Activated T-cell treated with anti-CD3 and anti-CD28 coated beads for 4 hours (primary cell): ENCODE measurements around the gene CPD.
A peak's percentile ranks its signal among the peaks of the same experiment; 100 is the strongest.
"Not testable (repeated sequence)": the region's sequence is repeated elsewhere in the genome, so short reads cannot be mapped to it uniquely, and the experiment has no call there.

Experiments used
- DNase-seq: peaks from one replicate; pipeline ENCODE4 v3.0.0-alpha.2; 2020

CPD gene

DNA sequence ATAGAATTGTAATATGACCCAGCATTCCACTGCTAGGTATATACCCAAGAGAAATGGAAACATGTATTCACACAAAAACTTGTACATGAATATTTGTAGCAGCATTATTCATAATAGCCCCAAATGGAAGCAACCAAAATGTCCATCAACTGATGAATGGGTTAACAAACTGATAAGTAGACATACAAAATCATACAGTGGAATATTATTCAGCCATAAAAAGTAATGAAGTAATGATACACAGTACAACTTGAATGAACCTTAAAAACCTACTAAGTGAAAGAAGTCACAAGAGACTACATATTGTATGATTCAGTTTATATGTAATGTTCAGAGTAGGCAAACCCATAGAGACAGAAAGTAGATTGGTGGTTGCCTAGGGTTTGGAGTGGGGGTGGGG is 58.0 kb downstream of the CPD start:
- no peak for DNase-seq

- DNase-seq, result no peak
These were observed 65.0 kb downstream of the CPD start for GRCh38 chr17:30443721-30444120.

- not testable (repeated sequence) for DNase-seq
These were observed 67.9 kb downstream of the CPD start for GRCh38 chr17:30446640-30447039.

GRCh38 chr17:30449480-30449879 is 70.8 kb downstream of the CPD start:
- DNase-seq, result no peak

DNA sequence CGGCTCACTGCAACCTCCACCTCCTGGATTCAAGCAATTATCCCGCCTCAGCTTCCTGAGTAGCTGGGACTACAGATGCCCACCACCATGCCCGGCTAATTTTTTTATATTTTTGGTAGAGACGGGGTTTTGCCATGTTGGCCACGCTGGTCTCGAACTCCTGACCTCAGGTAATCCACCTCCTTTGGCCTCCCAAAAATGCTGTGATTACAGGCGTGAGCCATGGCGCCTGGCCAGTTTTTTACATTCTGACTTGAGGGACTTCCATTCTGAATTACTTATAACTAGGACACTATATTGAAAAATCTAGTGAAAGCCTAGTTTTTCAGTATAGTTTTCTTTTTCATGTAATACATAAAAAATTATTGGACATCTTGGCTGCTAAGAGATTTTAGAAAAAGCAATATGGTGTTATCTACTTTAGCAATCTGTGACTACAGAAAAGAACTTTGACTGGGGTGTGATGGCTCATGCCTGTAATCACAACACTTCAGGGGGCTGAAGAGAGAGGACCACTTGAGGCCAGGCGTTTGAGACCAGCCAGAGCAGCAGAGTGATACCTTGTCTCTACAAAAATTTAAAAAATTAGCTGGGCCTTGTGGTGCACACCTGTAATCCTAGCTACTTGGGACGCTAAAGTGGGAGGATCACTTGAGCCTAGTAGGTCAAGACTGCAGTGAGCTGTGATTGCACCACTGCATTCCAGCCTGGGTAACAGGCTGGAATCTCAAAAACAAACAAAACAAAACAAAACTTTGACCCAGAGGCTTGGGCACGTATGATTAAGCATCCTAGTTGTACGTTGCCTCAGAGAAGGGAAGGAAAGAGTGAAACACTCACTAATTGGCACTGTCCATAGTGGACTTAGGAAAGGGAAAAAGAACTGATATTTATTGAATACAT is 71.6 kb downstream of the CPD start:
- no peak for DNase-seq

DNA sequence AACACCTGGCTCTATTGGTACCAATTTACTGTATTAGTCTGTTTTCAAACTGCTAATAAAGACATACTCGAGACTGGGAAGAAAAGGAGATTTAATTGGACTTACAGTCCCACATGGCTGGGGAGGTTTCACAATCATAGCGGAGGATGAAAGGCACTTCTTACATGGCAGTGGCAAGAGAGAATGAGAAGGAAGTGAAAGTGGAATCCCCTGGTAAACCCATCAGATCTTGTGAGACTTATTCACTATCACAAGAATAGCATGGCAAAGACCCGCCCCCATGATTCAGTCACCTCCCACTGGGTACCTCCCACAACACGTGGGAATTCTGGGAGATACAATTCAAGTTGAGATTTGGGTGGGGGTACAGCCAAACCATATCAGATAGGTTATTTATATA is 75.9 kb downstream of the CPD start:
- no peak for DNase-seq

GRCh38 chr17:30458371-30458770 is 79.6 kb downstream of the CPD start:
- no peak for DNase-seq

DNA sequence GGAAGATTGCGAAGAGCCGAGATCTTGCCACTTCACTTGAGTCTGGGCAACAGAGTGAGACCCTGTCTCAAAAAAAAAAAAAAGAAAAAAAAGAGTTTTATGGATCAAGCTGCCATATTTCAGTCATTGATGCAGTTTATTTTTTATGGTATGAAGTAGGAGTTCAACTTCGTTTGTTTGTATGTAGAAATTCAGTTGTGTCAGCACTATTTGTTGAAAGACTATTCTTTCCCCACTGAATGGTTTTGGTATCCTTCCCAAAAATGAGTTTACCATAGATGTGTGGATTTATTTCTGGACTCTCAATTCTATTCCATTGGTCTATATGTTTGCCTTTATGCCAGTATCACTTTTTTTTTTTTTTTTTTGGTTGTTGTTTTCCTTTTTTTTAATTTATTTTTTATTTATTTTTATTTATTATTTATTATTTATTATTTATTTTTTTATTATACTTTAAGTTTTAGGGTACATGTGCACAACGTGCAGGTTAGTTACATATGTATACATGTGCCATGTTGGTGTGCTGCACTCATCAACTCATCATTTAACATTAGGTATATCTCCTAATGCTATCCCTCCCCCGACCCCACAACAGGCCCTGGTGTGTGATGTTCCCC is 80.2 kb downstream of the CPD start:
- DNase-seq, result not testable (repeated sequence)

DNA sequence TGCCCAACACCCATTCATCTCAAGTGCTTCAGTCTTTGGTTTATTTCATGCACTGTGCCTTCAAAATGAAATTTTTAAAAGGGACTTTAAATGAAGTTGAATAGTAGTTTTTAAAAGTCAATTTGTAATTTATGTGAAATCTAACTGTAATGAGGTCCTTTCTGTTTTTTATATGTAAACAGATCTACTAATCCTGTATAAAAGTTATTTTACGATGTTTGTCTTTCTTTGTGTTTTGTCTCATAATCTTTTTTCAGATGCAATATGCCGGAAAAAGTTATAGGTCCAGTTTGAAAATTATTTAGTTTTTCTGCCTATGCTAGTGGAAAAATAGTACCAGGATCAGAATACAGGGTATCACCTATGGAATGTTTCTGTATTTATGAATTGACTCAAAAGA is 89.7 kb downstream of the CPD start:
- DNase-seq, result no peak

DNA sequence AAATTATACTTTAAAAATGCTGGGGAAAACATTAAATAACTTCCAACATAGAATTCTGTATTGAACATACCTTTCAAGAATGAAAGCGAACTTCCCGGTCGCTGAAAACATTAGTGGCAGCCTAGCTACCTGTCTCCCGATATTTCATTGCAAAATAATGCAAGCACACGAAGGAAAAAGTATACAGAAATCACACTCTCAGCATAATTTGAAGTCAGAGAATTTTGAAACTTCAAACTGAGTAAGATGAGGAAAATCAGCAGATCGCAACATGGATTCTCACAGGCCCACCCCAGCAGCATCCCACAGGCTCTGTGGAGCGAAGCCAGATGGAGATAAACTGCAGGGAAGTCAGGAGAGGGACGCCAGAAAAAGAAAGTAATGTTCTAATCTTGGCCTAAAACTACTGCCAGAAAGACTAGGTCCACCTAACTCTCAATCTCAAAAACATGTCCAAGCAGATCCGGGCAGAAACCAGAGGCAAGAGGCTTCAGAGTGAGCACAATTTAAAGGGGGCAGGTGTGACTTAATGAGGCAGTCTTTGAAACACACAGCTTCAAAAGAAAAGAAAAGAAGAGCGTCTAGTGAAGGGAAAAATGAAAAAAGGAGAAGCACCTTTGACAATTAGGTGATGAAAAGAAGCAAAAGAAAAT is 93.6 kb downstream of the CPD start:
- DNase-seq, result no peak

GRCh38 chr17:30475206-30475605 is 96.5 kb downstream of the CPD start:
- DNase-seq, result no peak

DNA sequence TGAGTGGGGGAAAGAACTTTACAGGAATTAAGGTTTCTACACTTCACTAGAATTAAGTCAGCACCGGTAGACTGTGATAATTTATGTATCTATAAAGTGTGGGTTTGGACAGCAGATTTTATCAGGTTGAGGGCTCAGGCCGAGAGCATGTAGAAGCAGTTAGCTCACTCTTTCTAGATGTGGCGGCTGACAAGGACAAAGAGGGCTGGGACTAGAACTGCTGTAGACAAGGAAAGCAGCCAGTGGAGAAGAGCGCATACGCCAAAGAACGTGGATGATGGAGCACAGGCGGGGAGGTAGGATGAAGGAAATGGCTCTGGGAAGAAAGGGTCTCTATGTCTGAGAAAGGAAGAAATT is 98.0 kb downstream of the CPD start:
- DNase-seq, result peak; percentile 13

DNA sequence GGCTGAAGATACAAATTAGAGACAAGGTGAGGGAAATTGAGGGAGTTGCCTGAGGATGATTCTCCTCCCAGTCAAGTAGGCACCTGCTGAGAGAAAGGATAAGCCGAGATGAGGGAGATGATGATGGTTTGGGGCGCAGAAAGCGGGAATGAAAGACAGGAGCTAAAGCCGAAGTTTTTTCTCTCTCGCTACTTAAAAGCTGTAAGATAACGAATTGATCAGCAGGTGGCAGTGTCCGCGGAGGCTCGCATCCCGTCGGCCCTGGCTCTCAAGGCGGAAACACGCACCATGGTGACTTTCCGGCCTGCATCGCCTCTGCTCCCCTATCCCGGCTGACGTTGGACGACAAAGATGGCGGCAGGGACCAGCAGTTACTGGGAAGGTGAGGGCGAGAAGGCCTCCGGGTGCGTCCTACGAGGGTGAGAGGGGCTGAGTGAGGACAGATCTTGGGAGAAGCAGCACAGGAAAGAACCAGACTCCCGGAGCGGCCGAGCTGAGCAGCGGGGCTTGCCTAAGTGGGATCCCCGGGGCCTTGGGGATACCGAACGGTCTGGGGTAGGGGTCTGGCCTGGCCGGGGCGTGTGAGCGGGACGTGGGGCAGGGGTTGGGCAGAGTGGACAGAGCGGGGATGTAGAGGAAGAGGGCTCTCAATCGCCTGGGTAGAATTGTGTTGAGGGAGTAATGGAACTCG is 98.5 kb downstream of the CPD start, which contains the start of gene GOSR1:
TSS of gene GOSR1 (plus strand) at position 326 of the 691 bp plus-strand sequence. CDS start at position 352, 26 bp downstream.
- DNase-seq, result peak; percentile 87

GRCh38 chr17:30477774-30478115 is 99.0 kb downstream of the CPD start:
- no peak for DNase-seq

- DNase-seq, result no peak
These were observed 103.8 kb downstream of the CPD start for GRCh38 chr17:30482555-30482954.

GRCh38 chr17:30483159-30483558 is 104.4 kb downstream of the CPD start:
- DNase-seq, result no peak

- DNase-seq, result no peak
These were observed 115.1 kb downstream of the CPD start for GRCh38 chr17:30493780-30494179.

DNA sequence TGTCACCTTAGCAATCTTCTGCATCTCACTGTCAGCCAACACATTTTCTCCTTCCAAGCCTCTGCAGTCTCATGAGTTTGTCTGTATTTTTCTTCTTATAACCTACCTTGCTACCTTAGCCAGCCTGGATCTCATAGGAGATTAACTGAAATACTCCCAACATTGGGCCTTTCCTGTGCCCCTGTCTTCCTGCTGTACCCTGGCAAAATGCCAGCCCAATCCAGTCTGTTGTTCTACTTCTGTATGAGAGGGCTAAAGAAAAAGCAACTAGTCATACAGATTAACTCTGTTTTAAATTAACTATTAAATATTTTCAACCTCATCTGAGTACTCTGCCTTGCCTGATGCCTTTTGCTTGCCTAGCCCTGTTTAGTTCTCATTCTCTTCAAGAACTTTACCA is 116.9 kb downstream of the CPD start:
- no peak for DNase-seq

DNA sequence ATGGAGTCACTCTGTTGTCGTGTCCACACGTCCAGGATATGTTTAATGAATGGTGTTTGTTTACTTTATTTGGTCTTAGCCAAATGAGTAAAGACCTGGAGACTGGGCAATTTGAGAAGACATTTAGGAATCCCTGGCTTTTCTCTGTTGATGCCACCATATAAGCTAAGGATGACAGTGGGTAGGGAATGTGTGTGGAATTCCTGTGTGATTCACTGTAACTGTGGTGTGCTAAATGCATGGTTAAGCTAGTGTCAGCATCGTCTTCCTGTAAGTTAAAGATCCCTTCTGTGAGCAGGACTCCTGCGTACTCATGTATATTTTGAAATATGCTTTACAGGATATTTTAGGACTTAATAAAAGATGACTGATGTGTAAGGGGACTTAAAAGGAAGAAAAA is 124.8 kb downstream of the CPD start:
- no peak for DNase-seq

- no peak for DNase-seq
These were observed 127.2 kb downstream of the CPD start for GRCh38 chr17:30505868-30506417.

DNA sequence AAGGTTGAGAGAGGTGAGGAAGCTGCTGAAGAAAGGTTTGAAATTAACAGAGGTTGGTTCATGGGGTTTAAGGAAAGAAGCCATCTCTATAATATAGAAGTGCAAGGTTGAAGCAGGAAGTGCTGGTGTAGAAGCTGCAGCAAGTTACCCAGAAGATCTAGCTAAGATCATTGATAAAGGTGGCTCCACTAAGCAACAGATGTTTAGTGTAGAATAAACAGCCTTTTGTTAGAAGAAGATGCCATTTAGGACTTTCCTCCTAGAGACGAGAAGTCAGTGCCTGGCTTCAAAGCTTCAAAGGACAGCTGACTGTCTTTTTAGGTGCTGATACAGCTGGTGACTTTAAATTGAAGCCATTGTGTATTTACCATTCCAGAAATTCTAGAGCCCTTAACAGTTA is 127.8 kb downstream of the CPD start:
- DNase-seq, result no peak

GRCh38 chr17:30513346-30513745 is 134.6 kb downstream of the CPD start:
- DNase-seq, result no peak
